ENCODE data around the gene SPTBN4.

Gene SPTBN4

DNA sequence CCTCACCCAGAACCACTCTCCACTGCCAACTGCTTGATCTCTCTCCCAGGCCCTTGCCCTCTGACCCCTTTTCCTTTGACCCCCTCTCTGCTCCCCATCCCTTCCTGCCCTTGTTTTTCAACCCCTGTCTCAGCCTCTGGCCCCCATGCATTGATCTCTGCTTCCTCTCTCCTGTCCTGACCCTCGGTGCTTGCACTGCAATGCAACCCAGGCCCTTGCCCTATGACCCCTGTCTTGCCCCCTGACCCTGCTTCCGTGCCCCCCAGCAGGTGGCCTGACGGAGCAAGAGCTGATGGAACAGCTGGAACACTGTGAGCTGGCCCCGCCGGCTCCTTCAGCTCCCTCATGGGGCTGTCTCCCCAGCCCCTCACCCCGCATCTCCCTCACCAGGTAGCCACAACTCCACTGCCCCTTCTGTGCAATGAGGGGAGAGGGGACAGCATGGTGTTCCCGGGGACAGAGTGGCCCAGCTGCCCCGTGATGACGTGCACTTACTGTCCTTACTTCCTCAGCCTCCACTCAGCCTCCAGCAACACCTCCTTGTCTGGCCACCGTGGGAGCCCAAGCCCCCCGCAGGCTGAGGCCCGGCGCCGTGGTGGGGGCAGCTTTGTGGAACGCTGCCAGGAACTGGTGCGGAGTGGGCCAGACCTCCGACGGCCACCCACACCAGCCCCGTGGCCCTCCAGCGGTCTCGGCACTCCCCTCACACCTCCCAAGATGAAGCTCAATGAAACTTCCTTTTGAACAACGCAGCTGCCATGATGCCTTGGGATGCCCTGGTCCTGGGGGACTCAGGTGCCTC is 123.9 kb downstream of the SPTBN4 start:
- TF ChIP-seq, protein P1, sequence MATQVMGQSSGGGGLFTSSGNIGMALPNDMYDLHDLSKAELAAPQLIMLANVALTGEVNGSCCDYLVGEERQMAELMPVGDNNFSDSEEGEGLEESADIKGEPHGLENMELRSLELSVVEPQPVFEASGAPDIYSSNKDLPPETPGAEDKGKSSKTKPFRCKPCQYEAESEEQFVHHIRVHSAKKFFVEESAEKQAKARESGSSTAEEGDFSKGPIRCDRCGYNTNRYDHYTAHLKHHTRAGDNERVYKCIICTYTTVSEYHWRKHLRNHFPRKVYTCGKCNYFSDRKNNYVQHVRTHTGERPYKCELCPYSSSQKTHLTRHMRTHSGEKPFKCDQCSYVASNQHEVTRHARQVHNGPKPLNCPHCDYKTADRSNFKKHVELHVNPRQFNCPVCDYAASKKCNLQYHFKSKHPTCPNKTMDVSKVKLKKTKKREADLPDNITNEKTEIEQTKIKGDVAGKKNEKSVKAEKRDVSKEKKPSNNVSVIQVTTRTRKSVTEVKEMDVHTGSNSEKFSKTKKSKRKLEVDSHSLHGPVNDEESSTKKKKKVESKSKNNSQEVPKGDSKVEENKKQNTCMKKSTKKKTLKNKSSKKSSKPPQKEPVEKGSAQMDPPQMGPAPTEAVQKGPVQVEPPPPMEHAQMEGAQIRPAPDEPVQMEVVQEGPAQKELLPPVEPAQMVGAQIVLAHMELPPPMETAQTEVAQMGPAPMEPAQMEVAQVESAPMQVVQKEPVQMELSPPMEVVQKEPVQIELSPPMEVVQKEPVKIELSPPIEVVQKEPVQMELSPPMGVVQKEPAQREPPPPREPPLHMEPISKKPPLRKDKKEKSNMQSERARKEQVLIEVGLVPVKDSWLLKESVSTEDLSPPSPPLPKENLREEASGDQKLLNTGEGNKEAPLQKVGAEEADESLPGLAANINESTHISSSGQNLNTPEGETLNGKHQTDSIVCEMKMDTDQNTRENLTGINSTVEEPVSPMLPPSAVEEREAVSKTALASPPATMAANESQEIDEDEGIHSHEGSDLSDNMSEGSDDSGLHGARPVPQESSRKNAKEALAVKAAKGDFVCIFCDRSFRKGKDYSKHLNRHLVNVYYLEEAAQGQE (IDR thresholded peaks at IDR 0.05; ENCODE audit: low read depth) = no peak
- TF ChIP-seq NFIC (IDR thresholded peaks at IDR 0.05) (no peak), TCF12 (IDR thresholded peaks at IDR 0.05; ENCODE audit: low read depth) (no peak), ZBTB7A (IDR thresholded peaks at IDR 0.05; ENCODE audit: low read depth) (no peak)

DNA sequence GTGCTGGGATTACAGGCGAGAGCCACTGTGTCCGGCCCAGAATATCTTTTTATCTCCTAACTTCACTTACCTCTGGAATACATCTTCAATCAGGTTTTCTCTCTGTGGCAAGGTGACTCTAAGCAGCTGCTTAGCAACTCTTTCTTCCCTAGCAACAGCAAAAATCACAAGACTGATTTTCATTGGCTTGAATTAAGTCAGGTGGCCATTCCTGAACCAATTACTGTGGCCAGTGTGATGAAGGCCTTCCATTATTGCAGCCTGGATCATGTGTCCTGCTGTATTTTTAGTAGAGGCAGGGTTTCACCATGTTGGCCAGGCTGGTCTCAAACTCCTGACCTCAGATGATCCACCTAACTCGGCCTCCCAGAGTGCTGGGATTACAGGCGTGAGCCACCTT is 125.4 kb downstream of the SPTBN4 start:
- TF ChIP-seq EGR1 (IDR thresholded peaks at IDR 0.05) (no peak), NFIC (IDR thresholded peaks at IDR 0.05) (no peak), YY1 (IDR thresholded peaks at IDR 0.05; ENCODE audit: low read depth) (no peak), CREB1 (IDR thresholded peaks at IDR 0.05; ENCODE audit: low read depth) (no peak)
- TF ChIP-seq, protein P2, sequence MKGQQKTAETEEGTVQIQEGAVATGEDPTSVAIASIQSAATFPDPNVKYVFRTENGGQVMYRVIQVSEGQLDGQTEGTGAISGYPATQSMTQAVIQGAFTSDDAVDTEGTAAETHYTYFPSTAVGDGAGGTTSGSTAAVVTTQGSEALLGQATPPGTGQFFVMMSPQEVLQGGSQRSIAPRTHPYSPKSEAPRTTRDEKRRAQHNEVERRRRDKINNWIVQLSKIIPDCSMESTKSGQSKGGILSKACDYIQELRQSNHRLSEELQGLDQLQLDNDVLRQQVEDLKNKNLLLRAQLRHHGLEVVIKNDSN (IDR thresholded peaks at IDR 0.05) = peak; percentile 93

DNA sequence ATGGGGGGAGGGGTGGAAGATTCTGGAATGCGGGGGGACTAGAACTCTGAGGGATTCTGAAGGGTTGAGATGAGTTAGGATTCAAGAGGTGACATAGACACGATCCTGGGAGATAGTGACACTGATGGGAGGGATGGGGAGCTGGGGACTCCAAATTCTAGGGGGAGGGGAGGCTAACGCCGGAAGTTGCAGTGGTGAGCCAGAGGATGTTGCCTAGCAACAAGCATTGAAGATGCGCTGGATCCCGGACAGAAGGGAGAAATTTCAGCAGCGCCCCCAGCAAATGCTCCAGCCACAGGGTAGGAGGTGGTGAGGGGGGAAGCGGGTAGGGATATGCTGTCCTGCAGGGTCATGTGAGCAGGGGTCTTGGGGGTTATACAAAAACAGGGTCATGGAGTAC is 127.5 kb downstream of the SPTBN4 start:
- TF ChIP-seq NFIC (IDR thresholded peaks at IDR 0.05) = no peak
- TF ChIP-seq TEAD4 (IDR thresholded peaks at IDR 0.05) = no peak
- TF ChIP-seq, protein P1 (IDR thresholded peaks at IDR 0.05; ENCODE audit: low read depth) = no peak
- TF ChIP-seq YY1 (IDR thresholded peaks at IDR 0.05; ENCODE audit: low read depth) = no peak
- no peak for TF ChIP-seq CEBPB (IDR thresholded peaks at IDR 0.05)

DNA sequence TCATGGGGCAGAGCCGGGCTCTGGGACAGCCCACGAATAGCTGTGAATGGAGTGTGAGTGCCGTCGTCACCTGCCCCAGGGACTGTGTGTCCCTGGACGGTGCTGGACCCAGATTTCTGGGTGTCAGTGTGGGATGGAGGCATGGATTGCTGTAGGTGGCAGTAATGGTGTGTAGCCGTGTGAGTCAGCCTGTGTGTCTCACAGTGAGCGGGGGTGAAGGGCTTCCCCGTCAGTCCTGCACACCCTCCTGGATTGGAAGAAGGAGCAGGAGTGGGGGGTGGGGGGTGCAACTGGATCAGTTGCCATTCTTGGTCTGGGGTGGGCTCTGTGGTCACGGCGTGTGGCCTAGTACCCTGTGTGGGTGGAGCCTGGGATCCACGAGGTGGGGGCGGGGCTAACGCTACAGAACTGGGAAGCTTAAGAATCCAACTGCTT is 127.9 kb downstream of the SPTBN4 start:
- no peak for TF ChIP-seq NFIC (IDR thresholded peaks at IDR 0.05)
- TF ChIP-seq TEAD4 (IDR thresholded peaks at IDR 0.05) = no peak
- no peak for TF ChIP-seq TCF12 (IDR thresholded peaks at IDR 0.05; ENCODE audit: low read depth)
- TF ChIP-seq, protein P3, sequence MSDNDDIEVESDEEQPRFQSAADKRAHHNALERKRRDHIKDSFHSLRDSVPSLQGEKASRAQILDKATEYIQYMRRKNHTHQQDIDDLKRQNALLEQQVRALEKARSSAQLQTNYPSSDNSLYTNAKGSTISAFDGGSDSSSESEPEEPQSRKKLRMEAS (IDR thresholded peaks at IDR 0.05) = no peak
- TF ChIP-seq FOXM1 (IDR thresholded peaks at IDR 0.05; ENCODE audit: borderline replicate concordance, low read depth) = no peak
- no peak for TF ChIP-seq EGR1 (IDR thresholded peaks at IDR 0.05)
- TF ChIP-seq, protein P2 (IDR thresholded peaks at IDR 0.05) = no peak
- TF ChIP-seq EP300 (IDR thresholded peaks at IDR 0.05; ENCODE audit: borderline replicate concordance) = no peak
- no peak for TF ChIP-seq CREB1 (IDR thresholded peaks at IDR 0.05; ENCODE audit: low read depth)
- TF ChIP-seq RAD21 (IDR thresholded peaks at IDR 0.05; ENCODE audit: low read depth) = no peak
- TF ChIP-seq, protein P1 (IDR thresholded peaks at IDR 0.05; ENCODE audit: low read depth) = no peak
- TF ChIP-seq CEBPB (IDR thresholded peaks at IDR 0.05) = no peak
- no peak for TF ChIP-seq TAF1 (IDR thresholded peaks at IDR 0.05; ENCODE audit: low read depth)
- TF ChIP-seq YY1 (IDR thresholded peaks at IDR 0.05; ENCODE audit: low read depth) = no peak
- TF ChIP-seq ZBTB7A (IDR thresholded peaks at IDR 0.05; ENCODE audit: low read depth) = no peak

DNA sequence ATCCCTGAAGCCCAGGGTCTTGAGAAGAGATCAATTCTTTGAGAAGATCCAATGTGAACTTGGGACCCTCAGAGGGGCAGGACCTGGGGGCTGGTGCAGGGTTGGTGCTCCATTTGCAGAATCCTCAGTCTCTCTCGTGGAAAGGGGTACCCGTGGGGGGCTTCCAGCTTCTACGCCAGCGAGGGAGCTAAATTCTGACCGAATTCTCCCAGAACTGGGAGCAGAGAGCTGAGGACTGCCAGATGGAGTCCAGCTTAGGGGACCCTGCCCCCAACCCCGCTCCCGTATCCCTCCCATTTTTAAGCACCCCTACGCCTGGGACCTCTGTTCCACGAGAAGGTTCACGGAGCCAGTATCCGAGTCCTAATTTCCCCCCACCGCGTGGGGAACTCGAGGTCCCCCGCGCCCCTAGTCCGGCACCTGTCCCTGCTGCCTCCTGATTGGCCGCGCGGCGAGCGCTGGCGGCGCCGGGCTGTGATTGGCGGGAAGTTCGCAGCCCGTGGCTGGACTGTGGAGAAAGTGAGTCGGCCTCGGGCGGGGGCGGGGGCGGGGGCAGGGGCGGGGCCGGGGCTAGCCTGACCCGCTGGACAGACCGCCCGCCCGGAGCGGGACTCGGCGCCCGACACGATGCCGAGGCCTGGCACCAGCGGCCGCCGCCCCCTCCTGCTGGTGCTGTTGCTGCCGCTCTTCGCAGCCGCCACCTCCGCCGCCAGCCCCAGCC is 130.0 kb downstream of the SPTBN4 start:
- TF ChIP-seq TCF12 (IDR thresholded peaks at IDR 0.05; ENCODE audit: low read depth) (0 out of 2 replicates have a peak, but pooled peaks have one; percentile 2), EGR1 (IDR thresholded peaks at IDR 0.05) (peak; percentile 27; the same call in 1 of the 2 replicates), ZBTB7A (IDR thresholded peaks at IDR 0.05; ENCODE audit: low read depth) (no peak; the same call in 1 of the 2 replicates), FOXM1 (IDR thresholded peaks at IDR 0.05; ENCODE audit: borderline replicate concordance, low read depth) (no peak), YY1 (IDR thresholded peaks at IDR 0.05; ENCODE audit: low read depth) (no peak)
- TF ChIP-seq, protein P2 (IDR thresholded peaks at IDR 0.05) = 0 out of 2 replicates have a peak, but pooled peaks have one; percentile 7
- TF ChIP-seq, protein P1 (IDR thresholded peaks at IDR 0.05; ENCODE audit: low read depth) = no peak
- TF ChIP-seq, protein P3 (IDR thresholded peaks at IDR 0.05) = peak; percentile 99

Measured in Ishikawa (cell line).